ENCODE data around the gene ITPRIPL1.

DNA sequence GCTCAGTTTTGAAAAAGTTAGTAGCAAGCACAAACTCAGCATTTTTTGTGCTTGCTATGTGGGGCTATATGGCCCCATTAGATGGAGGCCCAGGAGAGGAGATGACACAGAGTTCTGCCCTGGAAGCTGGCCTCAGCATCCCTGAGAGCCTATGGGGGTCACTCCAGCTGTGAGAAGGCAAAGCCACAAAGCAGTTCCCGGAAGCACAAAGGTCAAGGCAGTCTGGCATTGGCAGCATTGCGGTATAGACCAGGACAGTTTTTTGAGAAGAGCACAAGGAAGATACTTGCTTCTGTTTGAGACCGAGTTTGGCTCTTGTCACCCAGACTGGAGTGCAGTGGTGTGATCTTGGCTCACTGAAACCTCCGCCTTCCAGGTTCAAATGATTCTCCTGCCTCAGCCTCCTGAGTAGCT is 7.5 kb upstream of the ITPRIPL1 start:
- TF ChIP-seq EP300 (IDR thresholded peaks at IDR 0.05) = no peak
- TF ChIP-seq CTCF (IDR thresholded peaks at IDR 0.05) = no peak
- TF ChIP-seq POLR2A (IDR thresholded peaks at IDR 0.05) = no peak

All from ovary (tissue), 3 donors.